GM21723 (cell line): Measurements from ENCODE around the gene OPN3.

Experiments
- ATAC-seq: cut with Tn5 transposase; IDR thresholded peaks from one replicate; pipeline ENCODE4 v1.9.1; 2021; ENCODE audit warnings: mild to moderate bottlenecking, moderate library complexity; ENCODE audit not compliant: unreplicated experiment

Gene OPN3

DNA sequence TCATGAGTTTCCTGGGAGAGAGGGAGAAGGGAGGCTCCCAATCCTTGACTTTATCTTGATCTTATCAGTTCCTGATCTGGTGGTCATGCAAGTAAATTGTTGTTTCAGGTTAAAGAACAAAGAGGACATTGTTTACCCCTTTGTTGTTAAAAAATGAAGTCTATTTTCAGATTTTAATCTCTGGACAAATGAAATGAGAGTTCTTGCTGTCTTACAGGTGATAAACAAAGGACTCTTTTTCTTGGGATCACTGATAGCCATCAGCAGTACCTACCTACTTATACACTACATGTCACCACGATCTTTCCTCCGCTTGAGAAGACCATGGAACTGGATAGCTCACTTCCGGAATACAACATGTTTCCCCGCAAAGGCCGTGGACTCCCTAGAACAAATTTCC lies 48.4 kb downstream of the OPN3 start:
- ATAC-seq, result no peak

DNA sequence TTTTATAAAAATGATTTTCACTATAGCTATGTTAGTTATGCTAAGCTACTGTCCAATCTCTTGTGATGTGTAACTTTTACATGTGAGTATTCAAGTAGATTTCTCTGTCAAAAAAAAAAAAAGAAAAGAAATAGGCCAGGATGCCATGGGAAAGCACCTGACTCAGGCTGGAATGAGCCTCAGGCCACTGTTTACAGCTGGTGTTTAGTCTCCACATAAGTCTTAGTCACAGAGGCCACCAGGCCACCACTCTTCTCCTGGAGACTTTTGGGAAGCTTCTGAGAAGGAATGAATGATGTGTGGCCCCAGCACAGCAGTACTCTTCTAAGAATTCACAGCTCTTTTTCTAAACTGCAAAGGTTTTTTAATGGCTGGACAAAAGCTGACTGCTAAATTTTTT lies 48.9 kb downstream of the OPN3 start:
- no peak for ATAC-seq

DNA sequence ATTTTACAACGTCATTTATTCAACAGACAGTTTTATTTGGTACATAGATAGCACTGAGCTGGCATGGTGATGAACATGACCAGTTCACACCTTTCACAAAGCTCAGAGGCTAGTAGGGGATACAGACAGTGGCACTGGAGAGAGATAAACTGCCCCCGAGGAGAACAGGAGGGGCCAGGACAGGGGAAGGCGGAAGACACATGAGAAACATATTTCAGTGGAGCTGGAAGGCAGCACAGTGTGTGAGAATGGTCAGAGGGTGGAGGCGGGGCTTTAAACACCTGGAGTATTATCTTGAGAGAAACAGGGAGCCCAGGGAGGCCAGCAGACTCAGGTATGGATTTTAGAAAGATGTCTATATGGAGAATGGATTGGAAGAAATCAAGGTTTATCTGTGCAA lies 49.5 kb downstream of the OPN3 start:
- ATAC-seq, result no peak

DNA sequence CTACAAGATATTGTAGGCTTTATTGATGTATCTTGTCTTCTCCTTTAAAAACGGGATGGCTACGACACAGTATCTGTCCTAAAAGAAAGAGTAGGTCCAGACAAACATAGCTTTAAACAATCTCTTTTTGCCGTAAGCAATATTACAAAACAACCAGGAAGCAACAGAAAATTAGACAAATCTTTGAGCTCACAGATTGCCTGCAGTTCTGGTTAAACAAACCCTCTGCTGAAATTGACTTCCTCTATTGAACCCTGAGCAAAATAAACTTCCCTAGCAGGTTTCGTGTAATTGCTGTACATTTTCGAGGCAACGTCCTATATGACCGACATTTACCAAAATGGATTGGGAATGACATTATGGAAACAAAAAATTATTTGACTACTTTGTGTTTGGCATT lies 50.6 kb downstream of the OPN3 start:
- no peak for ATAC-seq

DNA sequence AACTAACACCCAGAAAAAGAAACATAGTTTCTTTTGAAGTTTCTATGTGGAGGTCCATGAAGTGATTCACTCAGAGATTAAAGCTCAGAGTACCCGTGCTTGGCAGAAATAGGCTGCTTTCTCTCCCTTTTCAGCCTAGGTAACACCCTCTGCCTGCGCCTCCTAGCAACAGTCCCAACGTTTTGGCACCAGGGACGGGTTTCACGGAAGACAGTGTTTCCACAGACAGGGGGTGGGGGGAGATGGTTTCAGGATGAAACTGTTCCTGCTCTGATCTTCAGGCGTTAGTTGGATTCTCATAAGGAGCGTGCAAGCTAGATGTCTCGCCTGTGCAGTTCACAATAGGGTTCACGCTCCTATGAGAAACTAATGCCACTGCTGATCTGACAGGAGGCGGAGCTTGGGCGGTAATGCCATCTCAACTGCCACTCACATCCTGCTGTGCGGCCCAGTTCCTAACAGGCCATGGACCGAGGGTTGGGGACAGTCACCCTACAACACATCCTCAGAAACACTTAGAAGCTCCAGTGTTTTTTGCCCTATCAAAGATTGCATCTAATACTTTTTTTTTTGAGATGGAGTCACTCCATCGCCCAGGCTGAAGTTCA lies 53.2 kb downstream of the OPN3 start:
- ATAC-seq, result no peak

DNA sequence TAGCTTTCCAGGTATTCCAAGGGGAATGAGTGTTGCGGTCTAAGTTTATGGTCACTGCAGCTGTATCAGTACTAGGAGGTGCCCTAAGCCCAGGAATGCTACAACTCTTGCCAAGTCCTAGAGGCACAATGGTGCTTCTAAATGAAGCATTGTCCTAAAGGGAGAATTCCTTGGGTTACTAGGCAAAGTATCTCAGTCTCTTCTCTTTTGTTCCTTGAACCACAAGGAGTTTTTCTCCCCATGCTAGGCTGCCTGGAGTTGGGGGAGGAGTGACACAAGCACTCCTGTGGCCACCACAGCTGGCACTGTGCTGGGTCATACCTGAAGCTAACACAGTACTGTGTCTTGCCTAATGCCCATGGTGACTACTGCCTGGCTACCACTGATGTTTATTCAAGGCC lies 57.2 kb downstream of the OPN3 start:
- ATAC-seq, result no peak

DNA sequence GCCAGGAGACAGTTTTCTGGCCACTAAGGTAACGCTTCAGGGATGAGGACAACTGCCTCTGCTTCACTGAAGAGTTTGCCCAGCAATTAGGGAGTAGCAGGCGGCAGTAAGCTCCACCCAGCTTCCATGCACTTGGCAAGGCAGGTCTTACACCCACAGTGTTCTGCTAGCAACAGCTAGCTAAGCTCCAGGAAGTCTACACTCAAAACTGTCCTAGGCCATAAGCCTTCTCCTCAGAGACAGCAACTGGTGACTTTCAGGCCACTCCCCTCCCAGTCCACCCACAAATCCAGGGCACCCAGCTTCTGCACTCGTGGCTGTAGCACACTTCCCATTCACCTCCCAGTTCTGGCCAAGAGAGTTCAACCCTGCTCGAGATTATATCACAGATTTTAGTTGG lies 60.7 kb downstream of the OPN3 start:
- no peak for ATAC-seq

DNA sequence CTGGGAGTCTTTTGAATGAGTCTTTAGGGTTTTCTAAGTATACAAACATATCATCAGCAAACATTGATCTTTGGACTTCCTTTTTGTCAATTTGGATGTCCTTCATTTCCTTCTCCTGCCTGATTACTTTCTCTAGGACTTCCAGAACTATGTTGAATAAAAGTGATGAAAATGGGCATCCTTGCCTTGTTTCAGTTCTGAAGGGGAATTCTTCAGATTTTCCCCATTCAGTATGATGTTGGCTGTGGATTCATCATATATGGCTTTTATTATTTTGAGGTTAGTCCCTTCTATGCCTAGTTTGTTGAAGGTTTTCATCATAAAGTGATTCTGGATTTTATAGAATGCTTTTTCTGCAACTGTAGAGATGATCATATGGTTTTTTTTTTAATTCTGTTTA lies 66.0 kb downstream of the OPN3 start:
- ATAC-seq, result no peak

DNA sequence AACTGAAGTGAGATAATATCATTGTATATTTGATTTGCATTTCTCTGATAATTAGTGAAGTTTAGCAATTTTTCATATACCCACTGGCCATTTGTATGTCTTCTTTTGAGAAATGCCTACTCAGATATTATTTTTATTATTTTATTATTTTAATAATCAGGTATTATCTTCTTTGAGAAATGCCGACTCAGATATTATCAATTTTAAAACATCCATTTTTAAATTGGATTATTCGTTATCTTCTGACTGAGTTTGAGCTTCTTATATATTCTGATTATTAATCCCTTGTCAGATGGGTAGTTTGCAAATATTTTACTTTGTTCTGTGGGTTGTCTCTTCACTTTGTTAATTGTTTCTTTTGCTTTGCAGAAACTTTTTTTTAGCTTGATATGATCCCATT lies 70.3 kb downstream of the OPN3 start:
- ATAC-seq, result no peak

DNA sequence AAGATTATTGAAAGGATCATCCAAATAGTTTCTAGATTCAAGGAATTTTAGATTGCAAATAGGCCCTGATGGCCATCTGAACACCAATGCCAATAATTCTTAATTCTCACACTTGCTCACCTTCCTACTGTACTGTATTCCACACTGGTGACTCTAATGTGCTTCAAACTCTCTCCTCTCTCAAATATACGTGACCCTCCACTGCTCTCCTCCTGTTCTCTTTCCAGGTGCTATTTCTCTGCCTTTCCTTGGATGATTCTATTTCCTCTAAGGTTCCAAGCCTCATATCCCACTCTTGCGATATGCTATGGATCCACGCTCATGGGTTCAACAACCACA lies 79.4 kb downstream of the OPN3 start:
- ATAC-seq, result no peak

DNA sequence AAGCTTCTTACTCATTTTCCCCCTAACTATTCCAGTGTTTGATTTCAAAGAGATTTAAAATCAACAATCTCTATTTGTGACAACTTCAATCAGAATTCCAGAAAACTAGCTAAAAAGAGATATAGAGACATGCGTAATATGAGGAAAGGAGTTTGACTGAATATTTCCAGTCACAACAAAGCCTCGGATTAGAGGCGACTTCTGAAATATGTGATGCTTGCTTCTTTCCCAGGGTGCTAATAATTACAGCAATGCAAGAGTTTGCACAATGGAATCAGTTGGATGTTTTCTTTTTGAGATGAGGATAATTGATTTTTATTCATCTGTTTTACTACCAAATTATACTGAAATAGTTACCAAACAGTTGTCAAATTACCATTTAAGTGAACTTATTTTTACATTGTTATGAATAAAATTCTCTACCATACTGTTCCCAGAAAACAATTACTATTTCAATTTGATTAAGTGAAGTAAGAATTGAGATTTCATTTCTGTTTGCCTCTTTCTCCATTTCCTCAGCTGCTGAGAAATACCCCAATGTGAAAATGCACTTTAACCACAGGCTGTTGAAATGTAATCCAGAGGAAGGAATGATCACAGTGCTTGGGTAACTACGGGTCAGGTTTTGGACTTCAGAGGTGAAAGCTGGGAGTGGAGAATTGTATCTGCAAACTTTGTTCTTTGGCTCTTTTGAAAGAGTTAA lies 79.9 kb downstream of the OPN3 start:
- ATAC-seq, result no peak

DNA sequence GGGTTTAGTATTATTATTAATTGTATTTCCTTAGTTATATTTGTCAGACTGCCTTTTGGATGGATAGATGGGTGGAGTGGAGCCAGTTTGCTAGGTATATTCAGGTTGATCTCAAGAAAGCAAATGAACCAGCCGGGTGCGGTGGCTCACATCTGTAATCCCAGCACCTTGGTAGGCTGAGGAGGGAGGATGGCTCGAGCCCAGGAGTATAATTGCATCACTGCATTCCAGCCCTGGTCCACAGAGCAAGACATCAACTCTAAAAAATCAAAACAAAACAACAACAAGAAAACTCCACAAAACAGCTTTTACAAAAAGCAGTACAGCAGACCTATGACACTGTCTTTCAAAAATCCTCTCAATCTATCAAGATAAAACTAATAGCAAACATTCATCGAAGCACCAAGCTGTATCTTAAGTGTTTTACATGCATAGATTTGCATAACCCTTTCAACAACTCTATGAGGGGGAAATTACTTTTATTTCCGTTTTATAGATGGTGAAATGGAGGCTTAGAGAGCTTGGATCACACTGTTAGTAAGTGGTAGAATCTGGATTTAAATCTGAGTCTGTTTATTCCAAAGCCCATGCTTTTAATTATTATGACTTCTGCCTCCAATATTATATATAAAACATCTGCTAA lies 82.5 kb downstream of the OPN3 start:
- no peak for ATAC-seq

DNA sequence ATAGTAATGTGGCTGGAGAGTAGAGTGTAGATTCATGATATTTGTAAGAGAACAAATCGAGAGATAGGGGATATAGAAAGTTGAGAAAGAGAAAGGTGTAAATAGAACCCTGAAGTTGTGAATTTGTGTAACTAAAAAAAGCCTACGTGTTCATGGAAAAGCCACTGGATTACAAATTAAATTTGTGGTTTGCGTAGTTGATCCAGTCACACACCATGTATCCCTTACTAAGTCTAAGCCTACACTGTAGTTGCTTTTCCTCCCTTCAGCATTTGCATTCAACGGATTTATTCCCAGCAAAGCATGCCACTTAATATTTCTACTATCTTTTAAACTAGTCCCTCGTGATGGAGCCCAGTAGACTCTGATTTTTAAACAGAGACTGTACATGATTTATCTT lies 83.1 kb downstream of the OPN3 start:
- ATAC-seq, result no peak

DNA sequence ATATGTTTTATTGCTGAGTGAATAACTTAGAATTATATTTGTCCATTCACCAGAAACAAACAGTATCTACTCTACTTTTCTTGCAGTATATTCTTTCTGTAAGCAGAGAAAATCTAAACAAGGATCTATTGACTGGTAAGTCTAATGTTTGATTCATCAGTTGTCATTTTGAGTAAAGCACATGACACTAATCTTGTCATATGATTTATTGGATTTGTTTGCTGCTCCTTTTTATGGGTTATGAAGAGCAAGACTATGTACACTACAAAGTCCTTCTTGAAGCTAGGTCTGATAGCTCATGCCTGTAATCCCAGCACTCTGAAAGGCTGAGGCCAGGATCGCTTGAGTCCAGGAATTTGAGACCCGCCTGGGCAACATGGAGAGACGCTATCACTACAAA lies 84.6 kb downstream of the OPN3 start:
- ATAC-seq, result no peak

DNA sequence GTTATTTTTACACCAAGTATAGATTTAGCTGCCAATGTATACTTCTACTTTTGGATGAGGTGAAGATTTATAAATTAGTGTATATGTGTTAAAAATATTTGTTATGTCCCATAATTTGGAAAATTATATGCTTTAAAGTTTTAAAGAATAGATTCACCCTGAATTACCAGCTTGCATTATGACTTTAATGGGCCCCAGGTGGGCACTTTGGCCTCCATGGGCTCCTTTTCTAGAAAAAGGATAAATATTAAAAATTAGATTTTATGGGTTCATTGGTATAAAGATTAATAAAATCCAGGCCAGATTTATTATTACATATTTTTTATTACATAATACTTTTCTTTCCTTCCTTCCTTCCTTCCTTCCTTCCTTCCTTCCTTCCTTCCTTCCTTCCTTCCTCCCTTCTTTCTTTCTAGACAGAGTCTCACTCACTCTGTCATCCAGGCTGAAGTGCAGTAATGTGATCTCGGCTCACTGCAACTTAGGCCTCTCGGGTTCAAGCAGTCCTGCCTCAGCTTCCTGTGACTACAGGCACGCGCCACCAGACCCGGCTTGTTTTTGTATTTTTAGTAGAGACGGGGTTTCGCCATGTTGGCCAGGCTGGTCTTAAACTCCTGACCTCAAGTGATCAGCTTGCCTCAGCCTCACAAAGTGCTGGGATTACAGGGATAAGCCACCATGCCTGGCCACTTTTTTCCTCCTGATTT lies 86.1 kb downstream of the OPN3 start:
- no peak for ATAC-seq

DNA sequence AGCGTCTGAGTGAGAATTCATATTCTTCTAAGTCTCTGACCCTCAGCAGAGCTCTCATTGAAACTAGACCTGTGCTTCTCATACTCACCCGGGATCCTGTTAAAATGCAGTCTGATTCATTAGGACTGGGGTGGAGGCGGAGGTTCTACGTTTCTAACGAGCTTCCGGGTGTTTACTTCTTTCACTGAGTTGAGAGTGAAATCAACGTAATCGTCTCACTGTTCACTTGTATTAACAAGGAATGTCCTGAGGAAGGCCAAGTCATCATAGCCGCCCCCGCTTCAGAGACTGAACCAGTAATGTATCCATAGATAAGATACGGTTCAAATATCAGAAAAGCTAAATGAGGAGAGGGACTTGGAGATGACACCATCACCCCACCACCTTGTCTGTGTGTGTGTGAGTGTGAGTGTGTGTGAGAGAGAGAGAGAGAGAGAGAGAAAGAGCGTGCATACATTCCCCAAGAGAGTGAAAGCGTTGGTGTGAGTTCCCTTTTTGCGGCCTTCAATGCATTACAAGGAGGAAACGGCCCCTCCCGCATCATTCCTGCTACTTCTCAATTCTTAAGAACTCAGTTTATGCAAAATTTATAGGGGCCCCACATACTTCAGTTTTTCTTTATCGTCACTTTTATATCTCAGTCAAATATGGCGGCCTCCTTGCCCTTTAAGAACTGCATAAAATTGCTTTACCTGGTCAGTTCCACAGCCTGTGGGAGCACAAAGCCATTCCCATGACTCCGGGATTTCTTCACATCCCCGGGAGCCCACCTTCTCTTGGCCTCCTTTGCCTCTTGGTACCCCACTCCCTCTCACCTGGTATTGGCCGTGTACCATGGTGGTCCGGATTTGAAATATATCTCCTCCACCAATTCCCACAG lies 88.2 kb downstream of the OPN3 start:
- peak; percentile 83 for ATAC-seq

DNA sequence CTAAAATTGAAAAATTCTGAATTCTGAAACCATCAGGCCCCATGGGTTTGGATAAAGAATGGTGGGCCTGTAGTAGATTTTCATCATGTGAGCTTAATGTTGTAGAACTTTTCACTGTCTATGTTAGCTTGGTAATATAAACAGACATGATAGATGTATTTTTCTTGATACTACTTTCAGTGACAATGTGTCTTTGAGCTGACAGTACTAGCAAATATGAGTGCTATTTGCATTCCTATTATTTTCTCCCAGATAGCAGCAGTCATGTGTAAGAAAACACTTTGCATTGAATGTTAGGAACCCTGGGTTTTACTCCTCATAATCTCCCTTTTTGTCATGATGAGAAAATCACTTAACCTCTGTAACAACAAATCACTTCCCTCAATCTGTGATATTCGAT lies 89.9 kb downstream of the OPN3 start:
- ATAC-seq, result no peak

DNA sequence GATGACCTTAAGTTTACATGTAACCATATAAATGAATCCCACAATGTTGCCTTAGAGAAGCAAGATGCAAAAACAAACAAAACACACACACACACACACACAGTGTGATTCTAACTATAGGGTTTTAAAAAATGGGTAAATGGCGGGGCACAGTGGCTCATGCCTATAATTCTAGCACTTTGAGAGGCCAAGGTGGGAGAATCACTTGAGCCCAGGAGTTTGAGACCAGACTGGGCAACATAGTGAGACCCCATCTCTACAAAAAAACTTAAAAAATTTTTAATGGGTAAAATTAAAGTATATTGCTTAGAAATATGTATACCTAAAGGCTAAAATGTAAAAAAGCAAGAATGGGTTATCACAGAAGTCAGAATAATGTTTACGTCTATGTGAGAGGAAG lies 92.2 kb downstream of the OPN3 start:
- ATAC-seq, result no peak
